IMR-90 (cell line): ENCODE data around the gene TTC9. TPM values are rescaled to one million over a fixed set of nuclear protein-coding genes. Genes with fewer than 3 reads are reported as not detected.

ENCODE experiments used
- ATAC-seq: fragments of 200-7000 bp; cut with Tn5 transposase; 2 replicates; pipeline ENCODE4 v1.9.1; 2020; ENCODE audit warnings: low read depth, mild to moderate bottlenecking, moderate library complexity
- BruUV-seq: library from RNA; stranded (reverse); fragments of 400-500 nt; replicated peaks from 2 replicates; lab custom pipeline; 2021; lab: Mats Ljungman, UMichigan
- CTCF ChIA-PET: fragments of 300-600 bp; formaldehyde crosslinking; extraction: SDS; loops from one replicate; lab custom pipeline; 2021; ENCODE audit warnings: antibody characterized with exemption; lab: Yijun Ruan, JAX
- POLR2A ChIA-PET: fragments of 300-600 bp; sonication (Branson Sonifier 250); formaldehyde crosslinking; loops from one replicate; lab custom pipeline; 2022; ENCODE audit warnings: antibody characterized with exemption; ENCODE audit not compliant: unreplicated experiment; lab: Charles Lee
- DNase-seq: peaks from one replicate; pipeline ENCODE4 v3.0.0; 2013
- H2AFZ ChIP-seq: replicated peaks from 2 replicates; pipeline ENCODE3; 2013; ENCODE audit warnings: low read length, mild to moderate bottlenecking; ENCODE audit not compliant: poor library complexity
- H2AK5ac ChIP-seq: 2 replicates; pipeline ENCODE4 v1.6.1; 2013; ENCODE audit warnings: low read depth, low read length, inconsistent platforms
- H2AK9ac ChIP-seq: replicated peaks from 2 replicates; pipeline ENCODE3; 2013; ENCODE audit warnings: mild to moderate bottlenecking, low read depth, low read length, moderate library complexity; ENCODE audit not compliant: poor library complexity
- H2BK120ac ChIP-seq: 2 replicates; pipeline ENCODE4 v1.6.1; 2013; ENCODE audit warnings: low read depth, low read length, inconsistent platforms
- H2BK15ac ChIP-seq: 3 replicates; pipeline ENCODE4 v1.6.1; 2013; ENCODE audit warnings: low read depth, low read length, inconsistent platforms
- H2BK20ac ChIP-seq: 2 replicates; pipeline ENCODE4 v1.6.1; 2013; ENCODE audit warnings: low read depth, mild to moderate bottlenecking, inconsistent platforms, low read length, moderate library complexity
- H2BK5ac ChIP-seq: 2 replicates; pipeline ENCODE4 v1.6.1; 2013; ENCODE audit warnings: mild to moderate bottlenecking, low read depth, low read length, inconsistent platforms; ENCODE audit not compliant: poor library complexity, severe bottlenecking
- H3K14ac ChIP-seq: replicated peaks from 2 replicates; pipeline ENCODE4 v1.6.1; 2013; ENCODE audit warnings: low read depth, low read length, inconsistent platforms
- H3K18ac ChIP-seq: 2 replicates; pipeline ENCODE4 v1.6.1; 2013; ENCODE audit warnings: low read depth, low read length, control low read depth
- H3K23ac ChIP-seq: 2 replicates; pipeline ENCODE4 v1.6.1; 2013; ENCODE audit warnings: low read depth, low read length, inconsistent platforms
- H3K27ac ChIP-seq: 2 replicates; pipeline ENCODE4 v1.5.1; 2013; ENCODE audit warnings: mild to moderate bottlenecking, control low read depth, low read length; ENCODE audit not compliant: insufficient read depth
- H3K27me3 ChIP-seq: 2 replicates; pipeline ENCODE4 v1.6.1; 2013; ENCODE audit warnings: low read length; ENCODE audit not compliant: control insufficient read depth, insufficient read depth
- H3K36me3 ChIP-seq: 2 replicates; pipeline ENCODE4 v1.6.1; 2013; ENCODE audit warnings: low read length, mixed read lengths; ENCODE audit not compliant: control insufficient read depth, insufficient read depth
- H3K4ac ChIP-seq: 2 replicates; pipeline ENCODE4 v1.6.1; 2013; ENCODE audit warnings: low read depth, low read length, inconsistent platforms
- H3K4me1 ChIP-seq: 2 replicates; pipeline ENCODE4 v1.6.1; 2013; ENCODE audit warnings: low read length, mixed read lengths; ENCODE audit not compliant: control insufficient read depth, insufficient read depth
- H3K4me2 ChIP-seq: 2 replicates; pipeline ENCODE4 v1.6.1; 2013; ENCODE audit warnings: low read depth, mild to moderate bottlenecking, control low read depth, low read length, moderate library complexity
- H3K4me3 ChIP-seq: 2 replicates; pipeline ENCODE4 v1.5.1; 2013; ENCODE audit warnings: low read depth, mild to moderate bottlenecking, control low read depth, low read length, moderate library complexity; ENCODE audit not compliant: insufficient read depth
- H3K56ac ChIP-seq: 2 replicates; pipeline ENCODE4 v1.6.1; 2013; ENCODE audit warnings: low read length, inconsistent platforms; ENCODE audit not compliant: insufficient read depth; ENCODE audit errors: extremely low read depth
- H3K79me1 ChIP-seq, 2 experiments: 2 replicates each; pipeline ENCODE4 v1.6.1; 2013; ENCODE audit warnings: low read length in 2 of 2, inconsistent platforms in 1 of 2, low read depth in 1 of 2
- H3K9ac ChIP-seq: 2 replicates; pipeline ENCODE4 v1.6.1; 2013; ENCODE audit warnings: low read depth, low read length, control low read depth
- H3K9me1 ChIP-seq: 2 replicates; pipeline ENCODE4 v1.6.1; 2013; ENCODE audit warnings: low read length, inconsistent platforms; ENCODE audit not compliant: insufficient read depth
- H3K9me3 ChIP-seq: 2 replicates; pipeline ENCODE4 v1.6.1; 2013; ENCODE audit warnings: low read length; ENCODE audit not compliant: control insufficient read depth, insufficient read depth
- H4K20me1 ChIP-seq: 2 replicates; pipeline ENCODE4 v1.6.1; 2013; ENCODE audit warnings: low read length, inconsistent platforms; ENCODE audit not compliant: insufficient read depth
- H4K5ac ChIP-seq: 2 replicates; pipeline ENCODE4 v1.6.1; 2013; ENCODE audit warnings: mild to moderate bottlenecking, low read depth, low read length, control low read depth
- H4K8ac ChIP-seq, 2 experiments: 2 replicates each; pipeline ENCODE4 v1.6.1; 2013; ENCODE audit warnings: low read depth in 2 of 2, low read length in 2 of 2, control low read depth in 1 of 2, inconsistent platforms in 1 of 2
- H4K91ac ChIP-seq: 2 replicates; pipeline ENCODE4 v1.6.1; 2013; ENCODE audit warnings: low read depth, low read length, inconsistent platforms; ENCODE audit not compliant: insufficient read depth
- RAD21 ChIP-seq: IDR thresholded peaks from 2 replicates; pipeline ENCODE4 v1.6.1; 2012; ENCODE audit warnings: low read length, improper control_type of control experiment
- WGBS, 2 experiments: methylation state at CpG; one replicate each; pipeline versions ENCODE4 v1.1.5 to v1.1.7; 2013; ENCODE audit warnings: missing lambda C conversion rate in 2 of 2; ENCODE audit not compliant: insufficient read length in 1 of 2; ENCODE audit errors: extremely low coverage in 2 of 2; 5-methylcytosine and 5-hydroxymethylcytosine counted together
- dilution Hi-C: fragments of 300-500 bp; cut with HindIII; formaldehyde crosslinking; loops from one replicate; pipeline ENCODE4 v1.14.3; 2018; ENCODE audit warnings: low sequenced_read_pairs; ENCODE audit not compliant: unreplicated experiment
- in situ Hi-C: fragments of 300-500 bp; cut with MboI; formaldehyde crosslinking; loops from 3 replicates; pipeline ENCODE4 v1.14.3; 2019; ENCODE audit warnings: low sequenced_read_pairs, inconsistent platforms, mixed read lengths
- intact Hi-C: fragments of 100-400 bp; cut with micrococcal nuclease; formaldehyde crosslinking; loops from 2 replicates; pipeline ENCODE4 v1.10.0; 2022
- polyA plus RNA-seq, 3 experiments: library from polyadenylated mRNA; depleted of rRNA; stranded (reverse); fragments of >200 nt; gene quantifications; 2 replicates each; pipeline ENCODE4 v1.2.3, GENCODE V29; 2012; ENCODE audit warnings: low replicate concordance in 1 of 3
- total RNA-seq: library from RNA; depleted of rRNA; stranded (reverse); fragments of >200 nt; gene quantifications from 2 replicates; pipeline ENCODE4 v1.2.3, GENCODE V29; 2012

The TTC9 gene
- total and polyA plus RNA-seq, 2 of the 4 experiments (the other 2 are of a cell fraction) = 0.02 TPM; not detected in 1

- H3K4ac ChIP-seq = no peak overlapping the region
- no peaks in the 10 kb centered on the region for H4K20me1 ChIP-seq
- WGBS, 2 experiments = no CpG with 5 or more reads among the region's 2 CpGs
- no peak overlapping the region for H3K4me3 ChIP-seq
- no peak overlapping the region for H2AFZ ChIP-seq
- no peak overlapping the region for H3K23ac ChIP-seq
- H4K91ac ChIP-seq = no peak overlapping the region
- TF ChIP-seq RAD21 = no peak
- H3K56ac ChIP-seq = no peak overlapping the region
- H3K18ac ChIP-seq = no peak overlapping the region
- ATAC-seq (no peak), DNase-seq (no peak)
- no peak overlapping the region for H4K8ac ChIP-seq
- H3K36me3 ChIP-seq = no peaks in the 10 kb centered on the region
- H3K4me1 ChIP-seq = peaks cover 3% of the 10 kb centered on the region; the same call in 1 of the 2 replicates
- no peak overlapping the region for H3K14ac ChIP-seq
- H2AK5ac ChIP-seq = no peak overlapping the region
- H4K5ac ChIP-seq = no peak overlapping the region
- H3K9ac ChIP-seq = no peak overlapping the region
- peaks cover 3 to 13% of the 10 kb centered on the region in 2 experiments for H3K79me1 ChIP-seq
- ChIA-PET POLR2A (interaction anchor here (0.5 kb wide), 1 partner anchor 263 kb away, joined by 4 read pairs; no protein-coding TSS in a partner anchor), CTCF (interaction anchor here (1.2 kb wide), 1 partner anchor 10 kb away, joined by 4 read pairs; no protein-coding TSS in a partner anchor)
- H3K27me3 ChIP-seq = no peaks in the 10 kb centered on the region
- no TSS peak for BruUV-seq
- H2BK15ac ChIP-seq = no peak overlapping the region
- H2BK5ac ChIP-seq = no peak overlapping the region
- dilution Hi-C loops = no loop called here
- H2BK120ac ChIP-seq = no peak overlapping the region
- no peak overlapping the region for H2AK9ac ChIP-seq
- no peak overlapping the region for H2BK20ac ChIP-seq
- intact Hi-C loops = no loop called here
- no peaks in the 10 kb centered on the region for H3K9me3 ChIP-seq
- H3K9me1 ChIP-seq = peaks cover 7% of the 10 kb centered on the region; the same call in 1 of the 2 replicates
- no peak overlapping the region for H3K4me2 ChIP-seq
- in situ Hi-C loops = loop anchor here (25.0 kb wide), 1 partner anchor 360 kb away; no protein-coding TSS in a partner anchor
- H3K27ac ChIP-seq = no peak overlapping the region
Observed at GRCh38 chr14:70602254-70602653, 39.5 kb upstream of the TTC9 start.
